Astrocyte (in vitro differentiated cells and primary cell): ENCODE data around the gene ESRP2. TPM values are rescaled to one million over a fixed set of nuclear protein-coding genes. Genes with fewer than 3 reads are reported as not detected.

ENCODE experiments used
- DNase-seq: peaks from one replicate; pipeline ENCODE4 v3.0.0-alpha.2; 2010; ENCODE audit warnings: low read depth
- FAIRE-seq: peaks from 2 replicates; lab custom pipeline; 2011; peaks lifted over from hg19 to GRCh38; lab: Jason Lieb, UNC
- H2AFZ ChIP-seq: 2 replicates; pipeline ENCODE4 v1.6.0; 2012; ENCODE audit warnings: low read depth, low read length, inconsistent platforms
- H3K27ac ChIP-seq: 2 replicates; pipeline ENCODE4 v1.5.1; 2011; ENCODE audit warnings: low read depth, low read length, inconsistent platforms
- H3K27me3 ChIP-seq: 2 replicates; pipeline ENCODE4 v1.6.0; 2011; ENCODE audit warnings: low read length, inconsistent platforms; ENCODE audit not compliant: insufficient read depth
- H3K36me3 ChIP-seq: 2 replicates; pipeline ENCODE4 v1.5.1; 2011; ENCODE audit warnings: low read length, inconsistent platforms; ENCODE audit not compliant: insufficient read depth
- H3K4me1 ChIP-seq: 2 replicates; pipeline ENCODE4 v1.5.1; 2011; ENCODE audit warnings: low read length, inconsistent platforms; ENCODE audit not compliant: insufficient read depth
- H3K4me2 ChIP-seq: 2 replicates; pipeline ENCODE4 v1.6.0; 2012; ENCODE audit warnings: low read length, inconsistent platforms
- H3K4me3 ChIP-seq: 2 replicates; pipeline ENCODE4 v1.5.1; 2011; ENCODE audit warnings: low read depth, mild to moderate bottlenecking, low read length, inconsistent platforms; ENCODE audit not compliant: insufficient read depth
- H3K79me2 ChIP-seq: 2 replicates; pipeline ENCODE4 v1.6.0; 2012; ENCODE audit warnings: mild to moderate bottlenecking, low read length, inconsistent platforms; ENCODE audit not compliant: insufficient read depth
- H3K9ac ChIP-seq: 2 replicates; pipeline ENCODE4 v1.6.0; 2012; ENCODE audit warnings: mild to moderate bottlenecking, low read length, inconsistent platforms
- H3K9me3 ChIP-seq: 2 replicates; pipeline ENCODE4 v1.5.1; 2012; ENCODE audit warnings: low read depth, mild to moderate bottlenecking, low read length, inconsistent platforms; ENCODE audit not compliant: insufficient read depth
- H4K20me1 ChIP-seq: 2 replicates; pipeline ENCODE4 v1.6.0; 2012; ENCODE audit warnings: low read length, inconsistent platforms; ENCODE audit not compliant: insufficient read depth
- H3K27ac Mint-ChIP-seq: one replicate; pipeline ENCODE4 v1.8.0; 2021; ENCODE audit warnings: mild to moderate bottlenecking, mixed read lengths; ENCODE audit not compliant: unreplicated experiment
- H3K27me3 Mint-ChIP-seq: one replicate; pipeline ENCODE4 v1.8.0; 2021; ENCODE audit warnings: low read depth, mixed read lengths; ENCODE audit not compliant: unreplicated experiment
- H3K36me3 Mint-ChIP-seq: one replicate; pipeline ENCODE4 v1.8.0; 2021; ENCODE audit warnings: low read depth, mixed read lengths; ENCODE audit not compliant: unreplicated experiment
- H3K4me1 Mint-ChIP-seq: one replicate; pipeline ENCODE4 v1.8.0; 2021; ENCODE audit warnings: low read depth, mixed read lengths; ENCODE audit not compliant: unreplicated experiment
- H3K4me3 Mint-ChIP-seq: one replicate; pipeline ENCODE4 v1.8.0; 2021; ENCODE audit warnings: mild to moderate bottlenecking, moderate library complexity, mixed read lengths; ENCODE audit not compliant: unreplicated experiment
- H3K9me3 Mint-ChIP-seq: one replicate; pipeline ENCODE4 v1.8.0; 2021; ENCODE audit warnings: mild to moderate bottlenecking, mixed read lengths; ENCODE audit not compliant: unreplicated experiment
- EZH2 ChIP-seq: IDR thresholded peaks from 2 replicates; pipeline ENCODE4 v1.6.1; 2012; ENCODE audit warnings: mild to moderate bottlenecking, low read length, inconsistent platforms; ENCODE audit not compliant: insufficient read depth
- total RNA-seq: library from RNA; stranded (reverse); gene quantifications from 2 replicates; pipeline ENCODE4 v1.2.1, GENCODE V29; 2021
- TF ChIP-seq, protein P1 (sequence below): IDR thresholded peaks from 2 replicates; pipeline ENCODE4 v1.5.1; 2011; ENCODE audit warnings: low read depth, mild to moderate bottlenecking, inconsistent platforms, low read length, moderate library complexity; ENCODE audit not compliant: insufficient read depth

Gene ESRP2
- total RNA-seq, 1 donor from 2014 or later: 5.1 TPM

DNA sequence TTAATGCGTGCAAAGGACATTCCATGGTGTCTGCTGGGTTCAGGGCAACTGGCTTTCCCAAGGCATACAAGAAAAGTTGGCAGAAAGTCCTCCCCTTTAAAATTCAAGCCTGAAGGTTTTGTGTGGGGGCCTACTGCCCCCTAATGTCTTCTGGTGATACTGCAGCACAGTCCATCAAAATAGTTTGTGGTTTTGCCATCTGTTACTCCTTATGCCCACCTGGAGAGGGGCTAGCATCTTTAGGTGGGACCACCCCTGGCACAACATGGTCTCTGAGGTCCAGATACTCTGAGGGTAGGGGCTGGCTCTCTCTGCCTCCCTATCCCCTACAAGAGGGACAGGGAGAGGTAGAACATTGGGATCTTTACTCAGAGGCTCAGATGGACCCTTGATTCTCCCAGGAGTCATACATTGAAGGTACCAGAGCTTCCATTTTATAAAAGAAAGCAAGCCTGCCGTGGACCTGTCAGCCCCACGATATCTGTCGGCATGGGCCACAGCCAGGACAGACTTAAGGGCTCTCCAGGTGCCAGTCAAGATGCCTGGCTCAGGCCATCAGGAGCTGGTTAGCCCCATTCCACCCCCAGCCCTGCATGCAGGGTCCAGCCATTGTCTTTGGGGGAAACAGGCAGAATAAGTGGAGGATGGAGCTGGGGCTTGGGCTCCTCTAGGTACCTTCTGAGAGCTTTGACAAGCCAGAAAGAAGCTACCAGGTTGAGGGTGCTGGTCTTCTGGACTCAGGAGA lies 6.3 kb downstream of the ESRP2 start:
- no peak overlapping the region for H3K4me3 ChIP-seq
- peak; percentile 37 for FAIRE-seq
- H3K27me3 ChIP-seq: no peaks in the 10 kb centered on the region
- Mint-ChIP-seq H3K9me3 (no peaks in the 10 kb centered on the region), H3K36me3 (peaks cover 3% of the 10 kb centered on the region), H3K27me3 (peaks cover 2% of the 10 kb centered on the region), H3K4me3 (no peak overlapping the region), H3K27ac (no peak overlapping the region), H3K4me1 (peaks cover 16% of the 10 kb centered on the region)
- no peaks in the 10 kb centered on the region for H3K79me2 ChIP-seq
- no peak for TF ChIP-seq EZH2
- TF ChIP-seq, protein P1, sequence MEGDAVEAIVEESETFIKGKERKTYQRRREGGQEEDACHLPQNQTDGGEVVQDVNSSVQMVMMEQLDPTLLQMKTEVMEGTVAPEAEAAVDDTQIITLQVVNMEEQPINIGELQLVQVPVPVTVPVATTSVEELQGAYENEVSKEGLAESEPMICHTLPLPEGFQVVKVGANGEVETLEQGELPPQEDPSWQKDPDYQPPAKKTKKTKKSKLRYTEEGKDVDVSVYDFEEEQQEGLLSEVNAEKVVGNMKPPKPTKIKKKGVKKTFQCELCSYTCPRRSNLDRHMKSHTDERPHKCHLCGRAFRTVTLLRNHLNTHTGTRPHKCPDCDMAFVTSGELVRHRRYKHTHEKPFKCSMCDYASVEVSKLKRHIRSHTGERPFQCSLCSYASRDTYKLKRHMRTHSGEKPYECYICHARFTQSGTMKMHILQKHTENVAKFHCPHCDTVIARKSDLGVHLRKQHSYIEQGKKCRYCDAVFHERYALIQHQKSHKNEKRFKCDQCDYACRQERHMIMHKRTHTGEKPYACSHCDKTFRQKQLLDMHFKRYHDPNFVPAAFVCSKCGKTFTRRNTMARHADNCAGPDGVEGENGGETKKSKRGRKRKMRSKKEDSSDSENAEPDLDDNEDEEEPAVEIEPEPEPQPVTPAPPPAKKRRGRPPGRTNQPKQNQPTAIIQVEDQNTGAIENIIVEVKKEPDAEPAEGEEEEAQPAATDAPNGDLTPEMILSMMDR: peak; percentile 96
- H3K9ac ChIP-seq: no peak overlapping the region
- DNase-seq: peak; percentile 18
- H3K4me2 ChIP-seq: no peak overlapping the region
- no peak overlapping the region for H3K27ac ChIP-seq
- H2AFZ ChIP-seq: no peak overlapping the region
- no peaks in the 10 kb centered on the region for H3K9me3 ChIP-seq
- peaks cover 21% of the 10 kb centered on the region for H4K20me1 ChIP-seq
- no peaks in the 10 kb centered on the region for H3K4me1 ChIP-seq
- no peaks in the 10 kb centered on the region for H3K36me3 ChIP-seq

DNA sequence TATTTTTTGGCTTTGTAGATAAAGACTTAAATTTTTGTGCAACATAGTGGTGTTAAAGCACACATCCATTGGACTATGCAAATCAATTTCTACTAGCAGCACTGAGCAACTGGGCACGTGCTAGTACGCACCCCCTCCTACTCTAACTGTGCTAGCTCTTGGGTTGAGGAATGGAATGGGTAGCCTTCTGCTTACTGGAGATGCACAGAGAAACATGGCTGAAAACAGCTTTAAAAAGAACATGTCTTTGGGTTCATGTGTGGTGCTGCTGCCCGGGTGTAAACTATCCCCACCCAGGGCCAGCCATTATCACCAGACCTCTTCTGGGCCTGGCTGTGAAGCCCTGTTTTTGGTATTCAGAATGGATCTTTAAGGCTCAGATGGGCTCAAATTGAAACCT lies 7.3 kb downstream of the ESRP2 start:
- Histone ChIP-seq H3K9me3 (no peaks in the 10 kb centered on the region), H3K27ac (no peak overlapping the region), H3K4me3 (no peak overlapping the region), H3K9ac (no peak overlapping the region), H3K4me2 (no peak overlapping the region), H3K79me2 (no peaks in the 10 kb centered on the region), H4K20me1 (peaks cover 21% of the 10 kb centered on the region), H3K36me3 (no peaks in the 10 kb centered on the region), H3K27me3 (no peaks in the 10 kb centered on the region), H3K4me1 (no peaks in the 10 kb centered on the region), H2AFZ (no peak overlapping the region)
- no peak for FAIRE-seq
- H3K27ac Mint-ChIP-seq: no peak overlapping the region
- no peak overlapping the region for H3K4me3 Mint-ChIP-seq
- no peaks in the 10 kb centered on the region for H3K27me3 Mint-ChIP-seq
- peaks cover 3% of the 10 kb centered on the region for H3K36me3 Mint-ChIP-seq
- TF ChIP-seq EZH2: no peak
- TF ChIP-seq, protein P1: no peak
- peaks cover 16% of the 10 kb centered on the region for H3K4me1 Mint-ChIP-seq
- H3K9me3 Mint-ChIP-seq: no peaks in the 10 kb centered on the region
- no peak for DNase-seq
